LNCaP clone FGC (cell line): ENCODE results near the gene MS4A6E.

Experiments
- DNase-seq: peaks from one replicate; pipeline ENCODE4 v3.0.0-alpha.2; 2011; ENCODE audit warnings: low read depth
- H3K4me3 ChIP-seq: 2 replicates; pipeline ENCODE4 v1.5.1; 2011; ENCODE audit warnings: mild to moderate bottlenecking, low read depth, low read length, control low read depth
- CTCF ChIP-seq: IDR thresholded peaks from 2 replicates; pipeline ENCODE4 v1.5.1; 2012; ENCODE audit warnings: mild to moderate bottlenecking; ENCODE audit not compliant: control insufficient read depth, insufficient read depth; ENCODE audit errors: extremely low read depth

Gene MS4A6E

GRCh38 chr11:60389279-60389910 lies 62.3 kb downstream of the MS4A6E start:
- no peak for TF ChIP-seq CTCF
- no peak for DNase-seq
- H3K4me3 ChIP-seq, result no peak overlapping the region

- no peak overlapping the region for H3K4me3 ChIP-seq
- TF ChIP-seq CTCF, result no peak
- no peak for DNase-seq
These were observed 63.4 kb downstream of the MS4A6E start for GRCh38 chr11:60390419-60390818.
